ENCODE results near the gene WBP1L. TPM values are rescaled to one million over a fixed set of nuclear protein-coding genes. Genes with fewer than 3 reads are reported as not detected.
"Not testable (repeated sequence)": the region's sequence is repeated elsewhere in the genome, so short reads cannot be mapped to it uniquely, and the experiment has no call there.

Gene WBP1L
- total and polyA plus RNA-seq, 2 of the 13 experiments (the other 11 are each of a cell fraction or from before 2014, with no cell fraction given) = 8.3 to 12.3 TPM

GRCh38 chr10:102853237-102853636 lies 109.5 kb downstream of the WBP1L start:
- DNase-seq (ENCODE audit: low spot score); ATAC-seq; H2AFZ ChIP-seq (ENCODE audit: low read length); H3K9me3 ChIP-seq (ENCODE audit: low read length); H3K36me3 ChIP-seq (replicated peaks in 1 of 2; ENCODE audit: control insufficient read depth in 1 of 2, insufficient read depth in 2 of 2, low read length in 2 of 2); H3K27ac ChIP-seq (ENCODE audit: extremely low read length, insufficient read depth, low read length); CTCF ChIA-PET (ENCODE audit: low intra/inter-chr PET ratio, low total read pairs); intact Hi-C loops (cut with micrococcal nuclease; ENCODE audit: unreplicated experiment); BruUV-seq (replicated peaks); in situ Hi-C loops (cut with HindIII; ENCODE audit: extremely low pct_ligation_motif_present, low pct_unique_long_range_greater_than_20kb); H3K4me3 ChIP-seq (replicated peaks in 1 of 3; ENCODE audit: insufficient read depth in 1 of 3, low read depth in 2 of 3, low read length in 3 of 3); H3K4me2 ChIP-seq (ENCODE audit: low read depth, low read length); POLR2A ChIA-PET; H3K9ac ChIP-seq (ENCODE audit: insufficient read depth, low read depth, low read length); H3K27me3 ChIP-seq (ENCODE audit: control insufficient read depth in 1 of 2, insufficient read depth in 2 of 2, low read length in 2 of 2); FAIRE-seq; H4K20me1 ChIP-seq (ENCODE audit: insufficient read depth, low read length); TF ChIP-seq NR2F6 (IDR thresholded peaks at IDR 0.05): not testable (repeated sequence)
- peaks cover 27% of the 10 kb centered on the region for H3K79me2 ChIP-seq (ENCODE audit: insufficient read depth, low read length)
- H3K4me1 ChIP-seq (ENCODE audit: insufficient read depth, low read length) = peaks cover 51% of the 10 kb centered on the region
- TF ChIP-seq RARA (CRISPR knock-in tag; IDR thresholded peaks at IDR 0.05) (peak; percentile 18; the same call in 1 of the 2 replicates), NR2F6 (CRISPR knock-in tag; IDR thresholded peaks at IDR 0.05) (0 out of 2 replicates have a peak, but pooled peaks have one; percentile 12)
- 92% methylated on average over 7 of the region's 7 CpGs for WGBS (ENCODE audit: low lambda C conversion rate)

- POLR2A ChIA-PET = interaction anchor here (2.0 kb wide), 1 partner anchor 10 kb away, joined by 6 read pairs; no protein-coding TSS in a partner anchor
- Histone ChIP-seq H3K27ac (ENCODE audit: extremely low read length, insufficient read depth, low read length) (peak overlapping the region; percentile 58), H3K79me2 (ENCODE audit: insufficient read depth, low read length) (peaks cover 27% of the 10 kb centered on the region), H3K9ac (ENCODE audit: insufficient read depth, low read depth, low read length) (peak overlapping the region; percentile 13; the same call in 1 of the 2 replicates), H3K4me3 (replicated peaks in 1 of 3; ENCODE audit: insufficient read depth in 1 of 3, low read depth in 2 of 3, low read length in 3 of 3) (peak overlapping the region in 2 of 3 experiments; percentile 10 to 39; a peak in 3 of 6 replicates), H3K4me2 (ENCODE audit: low read depth, low read length) (peak overlapping the region; percentile 52), H3K4me1 (ENCODE audit: insufficient read depth, low read length) (peaks cover 44% of the 10 kb centered on the region)
- DNase-seq (ENCODE audit: low spot score) (peak; percentile 83), ATAC-seq (peak; percentile 17; the same call in 1 of the 3 replicates), FAIRE-seq (peak; percentile 15)
- BruUV-seq (replicated peaks); H2AFZ ChIP-seq (ENCODE audit: low read length); H3K27me3 ChIP-seq (ENCODE audit: control insufficient read depth in 1 of 2, insufficient read depth in 2 of 2, low read length in 2 of 2); in situ Hi-C loops (cut with HindIII; ENCODE audit: extremely low pct_ligation_motif_present, low pct_unique_long_range_greater_than_20kb); CTCF ChIA-PET (ENCODE audit: low intra/inter-chr PET ratio, low total read pairs); H3K9me3 ChIP-seq (ENCODE audit: low read length); H3K36me3 ChIP-seq (replicated peaks in 1 of 2; ENCODE audit: control insufficient read depth in 1 of 2, insufficient read depth in 2 of 2, low read length in 2 of 2); H4K20me1 ChIP-seq (ENCODE audit: insufficient read depth, low read length); intact Hi-C loops (cut with micrococcal nuclease; ENCODE audit: unreplicated experiment): not testable (repeated sequence)
- WGBS (ENCODE audit: low lambda C conversion rate) = 47% methylated on average over 10 of the region's 11 CpGs
- 0 out of 2 replicates have a peak, but pooled peaks have one; percentile 6 for TF ChIP-seq ZBTB33 (CRISPR knock-in tag; IDR thresholded peaks at IDR 0.05)
- 0 out of 2 replicates have a peak, but pooled peaks have one; percentile 17 for TF ChIP-seq MAX (IDR thresholded peaks at IDR 0.05)
- TF ChIP-seq FOXP4 (CRISPR knock-in tag; IDR thresholded peaks at IDR 0.05) = peak; percentile 36; the same call in 1 of the 2 replicates
- 0 out of 2 replicates have a peak, but pooled peaks have one; percentile 15 for TF ChIP-seq HOXA3 (CRISPR knock-in tag; IDR thresholded peaks at IDR 0.05)
- 0 out of 2 replicates have a peak, but pooled peaks have one; percentile 22 for TF ChIP-seq TBX2 (CRISPR knock-in tag; IDR thresholded peaks at IDR 0.05; ENCODE audit: borderline replicate concordance)
- peak; percentile 5 for TF ChIP-seq THAP11 (CRISPR knock-in tag; IDR thresholded peaks at IDR 0.05)
- TF ChIP-seq ZNF362 (CRISPR knock-in tag; IDR thresholded peaks at IDR 0.05; ENCODE audit: borderline replicate concordance) = peak; percentile 13; the same call in 1 of the 2 replicates
- 0 out of 2 replicates have a peak, but pooled peaks have one; percentile 40 for TF ChIP-seq ZNF143 (CRISPR knock-in tag; IDR thresholded peaks at IDR 0.05)
- TF ChIP-seq SAP130 (CRISPR knock-in tag; IDR thresholded peaks at IDR 0.05; ENCODE audit: low read depth) = peak; percentile 42; the same call in 1 of the 2 replicates
- peak; percentile 27; the same call in 1 of the 2 replicates for TF ChIP-seq CEBPG (CRISPR knock-in tag; IDR thresholded peaks at IDR 0.05)
These were observed 112.1 kb downstream of the WBP1L start for GRCh38 chr10:102855731-102856436.
